ENCODE results near the gene DEPP1. TPM values are rescaled to one million over a fixed set of nuclear protein-coding genes. Genes with fewer than 3 reads are reported as not detected.

DEPP1 gene
- total RNA-seq, 4 donors from 2014 or later = 48.3 to 428 (median 103) TPM

- no peak for TF ChIP-seq EP300 (IDR thresholded peaks at IDR 0.05)
- no peak for TF ChIP-seq CTCF (IDR thresholded peaks at IDR 0.05)
- no peak for TF ChIP-seq POLR2AphosphoS5 (IDR thresholded peaks at IDR 0.05)
- no peak for TF ChIP-seq POLR2A (IDR thresholded peaks at IDR 0.05)
- H3K27me3 ChIP-seq = no peaks in the 10 kb centered on the region
- no peak for ATAC-seq
- H3K4me1 ChIP-seq = peaks cover 0 to 74% (median 39%) of the 10 kb centered on the region in 3 donors
- no peaks in the 10 kb centered on the region for H3K9me3 ChIP-seq
- H3K36me3 ChIP-seq = peaks cover 0 to 87% of the 10 kb centered on the region in 2 donors
- H3K4me3 ChIP-seq = no peak overlapping the region
- 80 to 92% methylated on average over 1 to 6 of the region's 10 CpGs for WGBS, 2 donors (ENCODE audit: low coverage in 1 of 2)
- H3K27ac ChIP-seq = peak overlapping the region in 3 of 4 donors; percentile 64 to 95 (median 94)
Measured at GRCh38 chr10:44988957-44989585, 10.5 kb upstream of the DEPP1 start.

- H3K9me3 ChIP-seq = no peaks in the 10 kb centered on the region
- TF ChIP-seq CTCF (IDR thresholded peaks at IDR 0.05) (no peak), POLR2AphosphoS5 (IDR thresholded peaks at IDR 0.05) (peak; percentile 13)
- H3K4me3 ChIP-seq = no peak overlapping the region
- H3K27me3 ChIP-seq = no peaks in the 10 kb centered on the region
- peaks cover 0 to 74% (median 52%) of the 10 kb centered on the region in 3 donors for H3K4me1 ChIP-seq
- peak; percentile 54 for ATAC-seq
- WGBS, 2 donors (ENCODE audit: low coverage in 1 of 2) = 49 to 62% methylated on average over 3 of the region's 3 CpGs
- peak overlapping the region in 3 of 4 donors; percentile 60 to 93 (median 90) for H3K27ac ChIP-seq
- peaks cover 0 to 85% of the 10 kb centered on the region in 2 donors for H3K36me3 ChIP-seq
Measured at GRCh38 chr10:44986670-44987069, 8.1 kb upstream of the DEPP1 start.

GRCh38 chr10:44986179-44986578 is 7.6 kb upstream of the DEPP1 start:
- H3K36me3 ChIP-seq = peaks cover 0 to 80% of the 10 kb centered on the region in 2 donors
- H3K4me1 ChIP-seq = peaks cover 0 to 74% (median 50%) of the 10 kb centered on the region in 3 donors
- no peaks in the 10 kb centered on the region for H3K27me3 ChIP-seq
- H3K4me3 ChIP-seq = no peak overlapping the region
- TF ChIP-seq POLR2A (IDR thresholded peaks at IDR 0.05) (no peak), CTCF (IDR thresholded peaks at IDR 0.05) (no peak), POLR2AphosphoS5 (IDR thresholded peaks at IDR 0.05) (no peak), EP300 (IDR thresholded peaks at IDR 0.05) (no peak)
- 75 to 83% methylated on average over 2 to 3 of the region's 3 CpGs for WGBS, 2 donors (ENCODE audit: low coverage in 1 of 2)
- no peak for ATAC-seq
- H3K9me3 ChIP-seq = no peaks in the 10 kb centered on the region
- H3K27ac ChIP-seq = peak overlapping the region in 3 of 4 donors; percentile 60 to 93 (median 90)

GRCh38 chr10:44985175-44985681 is 6.6 kb upstream of the DEPP1 start:
- 40% methylated on average over 1 of the region's 9 CpGs; no CpG with 5 or more reads in 1 of the 2 donors for WGBS, 2 donors (ENCODE audit: low coverage in 1 of 2)
- no peak overlapping the region for H3K4me3 ChIP-seq
- no peaks in the 10 kb centered on the region for H3K27me3 ChIP-seq
- peak overlapping the region in 3 of 4 donors; percentile 60 to 93 (median 90) for H3K27ac ChIP-seq
- no peak for ATAC-seq
- peaks cover 0 to 74% (median 55%) of the 10 kb centered on the region in 3 donors for H3K4me1 ChIP-seq
- no peaks in the 10 kb centered on the region for H3K9me3 ChIP-seq
- peaks cover 0 to 71% of the 10 kb centered on the region in 2 donors for H3K36me3 ChIP-seq
- TF ChIP-seq EP300 (IDR thresholded peaks at IDR 0.05) (no peak), POLR2A (IDR thresholded peaks at IDR 0.05) (no peak), POLR2AphosphoS5 (IDR thresholded peaks at IDR 0.05) (peak; percentile 40)

- no peak overlapping the region for H3K4me3 ChIP-seq
- no peaks in the 10 kb centered on the region for H3K27me3 ChIP-seq
- H3K4me1 ChIP-seq = peaks cover 0 to 74% (median 57%) of the 10 kb centered on the region in 3 donors
- H3K27ac ChIP-seq = peak overlapping the region in 3 of 4 donors; percentile 60 to 93 (median 90)
- TF ChIP-seq EP300 (IDR thresholded peaks at IDR 0.05) (no peak), CTCF (IDR thresholded peaks at IDR 0.05) (no peak), POLR2AphosphoS5 (IDR thresholded peaks at IDR 0.05) (no peak), POLR2A (IDR thresholded peaks at IDR 0.05) (no peak)
- WGBS, 2 donors (ENCODE audit: low coverage in 1 of 2) = no CpG with 5 or more reads among the region's 15 CpGs
- peaks cover 0 to 66% of the 10 kb centered on the region in 2 donors for H3K36me3 ChIP-seq
- no peak for ATAC-seq
- H3K9me3 ChIP-seq = no peaks in the 10 kb centered on the region
Measured at GRCh38 chr10:44984671-44985101, 6.1 kb upstream of the DEPP1 start.
